Aorta (tissue), 5 donors: ENCODE results near the gene EEPD1. TPM values are rescaled to one million over a fixed set of nuclear protein-coding genes. Genes with fewer than 3 reads are reported as not detected.
"Not testable (repeated sequence)": the region's sequence is repeated elsewhere in the genome, so short reads cannot be mapped to it uniquely, and the experiment has no call there.

Experiments
- ATAC-seq: fragments of 200-7000 bp; cut with Tn5 transposase; one replicate; pipeline ENCODE4 v1.9.1; 2022; ENCODE audit warnings: moderate library complexity; ENCODE audit not compliant: low FRiP score
- DNase-seq, 2 donors: peaks; one replicate each; pipeline ENCODE4 v3.0.0-alpha.2; 2020
- H3K27ac ChIP-seq, 2 donors: one replicate each; pipeline ENCODE4 v1.5.1; 2013; ENCODE audit warnings: low read length in 2 of 2, mild to moderate bottlenecking in 2 of 2, moderate library complexity in 2 of 2, control low read depth in 1 of 2, inconsistent platforms in 1 of 2, low read depth in 1 of 2
- H3K27me3 ChIP-seq, 2 donors: one replicate each; pipeline ENCODE4 v1.6.1; 2013; ENCODE audit warnings: control low read depth in 1 of 2, low read length in 1 of 2, mild to moderate bottlenecking in 1 of 2, moderate library complexity in 1 of 2; ENCODE audit not compliant: insufficient read depth in 2 of 2, control insufficient read depth in 1 of 2
- H3K36me3 ChIP-seq, 2 donors: one replicate each; pipeline ENCODE4 v1.6.1; 2013; ENCODE audit warnings: control low read depth in 1 of 2, low read length in 1 of 2, mild to moderate bottlenecking in 1 of 2; ENCODE audit not compliant: insufficient read depth in 2 of 2, control insufficient read depth in 1 of 2
- H3K4me1 ChIP-seq, 2 donors: one replicate each; pipeline ENCODE4 v1.6.1; 2013; ENCODE audit warnings: low read length in 2 of 2, control low read depth in 1 of 2, mild to moderate bottlenecking in 1 of 2, moderate library complexity in 1 of 2; ENCODE audit not compliant: insufficient read depth in 2 of 2, control insufficient read depth in 1 of 2
- H3K4me3 ChIP-seq, 2 donors: one replicate each; pipeline ENCODE4 v1.5.1; 2013; ENCODE audit warnings: low read length in 2 of 2, control low read depth in 1 of 2, mild to moderate bottlenecking in 1 of 2
- H3K9me3 ChIP-seq: one replicate; pipeline ENCODE4 v1.6.1; 2013; ENCODE audit warnings: mild to moderate bottlenecking, low read length; ENCODE audit not compliant: control insufficient read depth
- whole genome bisulfite sequencing, 2 donors: extraction: QIAGEN DNeasy Blood & Tissue Kit; methylation state at CpG; one replicate each; pipeline ENCODE4 v1.1.7; 2013; 5-methylcytosine and 5-hydroxymethylcytosine counted together
- intact Hi-C, 2 donors: fragments of 100-400 bp; cut with DNase I; formaldehyde crosslinking; loops; one replicate each; pipeline versions ENCODE4 v1.14.2 to v1.15.0; 2022
- polyA plus RNA-seq, 2 donors: library from polyadenylated mRNA; stranded (reverse); fragments of 200-250 nt; gene quantifications; one replicate each; pipeline ENCODE4 v1.2.3, GENCODE V29; 2013
- total RNA-seq, 2 donors: library from RNA; stranded (reverse); fragmentation: NEBNext Ultra II Directional; extraction: Animal tissue kit (Norgen Biotek cat#: 25700); gene quantifications; one replicate each; pipeline ENCODE4 v1.2.1, GENCODE V29; 2021
- donor health status: healthy with polysubstance abuse.
- donor health status: Bipolar disorder and iron deficiency.
- donor health status: DM: no; HTN: no; CAD: no.
- donor health status: DM: no; HTN: no; CAD: no.
- donor health status: DM: yes; HTN: yes; CAD: no.

Gene EEPD1
- total and polyA plus RNA-seq, 4 donors, result 12.4 to 100 (median 14.9) TPM

DNA sequence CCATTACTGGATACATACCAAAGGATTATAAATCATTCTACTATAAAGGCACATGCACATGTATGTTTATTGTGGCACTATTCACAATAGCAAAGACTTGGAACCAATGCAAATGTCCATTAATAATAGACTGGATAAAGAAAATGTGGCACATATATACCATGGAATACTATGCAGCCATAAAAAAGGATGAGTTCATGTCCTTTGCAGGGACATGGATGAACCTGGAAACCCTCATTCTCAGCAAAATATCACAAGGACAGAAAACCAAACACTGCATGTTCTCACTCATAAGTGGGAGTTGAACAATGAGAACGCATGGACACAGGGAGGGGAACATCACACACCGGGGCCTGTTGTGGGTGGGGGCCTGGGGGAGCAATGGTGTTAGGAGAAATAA, 27.4 kb upstream of the EEPD1 start:
- not testable (repeated sequence) for ATAC-seq, DNase-seq, H3K4me3 ChIP-seq, H3K9me3 ChIP-seq, H3K4me1 ChIP-seq, H3K27me3 ChIP-seq, H3K36me3 ChIP-seq, H3K27ac ChIP-seq
- intact Hi-C loops, result loop anchor here in 1 of 2 donors (5.0 kb wide), 1 partner anchor 138 kb away; no protein-coding TSS in a partner anchor
- WGBS, 2 donors, result 96 to 100% methylated on average over 2 of the region's 2 CpGs

GRCh38 chr7:36127075-36127740, 25.8 kb upstream of the EEPD1 start:
- 47 to 51% methylated on average over 4 of the region's 4 CpGs for WGBS, 2 donors
- Histone ChIP-seq H3K36me3 (no peaks in the 10 kb centered on the region), H3K4me3 (no peak overlapping the region), H3K4me1 (peaks cover 0 to 8% of the 10 kb centered on the region in 2 donors), H3K27me3 (no peaks in the 10 kb centered on the region), H3K27ac (no peak overlapping the region), H3K9me3 (no peaks in the 10 kb centered on the region)
- peak; percentile 71 for ATAC-seq
- DNase-seq, result no peak
- intact Hi-C loops, result loop anchor here in 1 of 2 donors (5.0 kb wide), 1 partner anchor 140 kb away; no protein-coding TSS in a partner anchor

DNA sequence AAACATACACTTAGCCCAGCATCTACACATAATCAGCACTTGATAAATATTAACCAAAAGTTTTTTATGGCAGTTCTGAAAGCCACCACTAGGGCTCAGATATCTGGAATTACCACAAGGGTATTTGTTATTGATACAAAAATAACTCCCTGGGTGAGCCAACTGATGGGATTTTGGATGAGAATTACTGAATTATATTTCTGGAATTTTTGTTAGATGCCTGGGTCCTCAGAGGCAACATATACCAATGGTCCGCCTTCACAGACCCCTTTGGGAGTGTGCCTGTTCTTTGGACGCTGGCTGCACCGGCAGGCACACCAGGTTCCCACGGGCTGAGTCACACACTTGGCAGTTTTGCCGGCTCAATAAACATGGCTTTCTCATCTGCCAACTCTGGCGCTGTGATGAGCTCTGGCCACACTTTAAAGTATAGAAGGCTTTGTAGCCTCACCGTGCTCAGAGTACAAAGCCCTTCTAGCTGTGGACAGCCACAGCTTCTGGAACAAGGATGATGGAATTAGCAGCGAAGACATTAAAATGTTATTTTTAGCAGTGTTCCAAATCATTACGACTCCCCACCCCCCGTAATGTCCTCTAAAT, 24.5 kb upstream of the EEPD1 start:
- ATAC-seq (peak; percentile 93), DNase-seq (peak; percentile 91 to 95)
- Histone ChIP-seq H3K4me1 (peaks cover 0 to 8% of the 10 kb centered on the region in 2 donors), H3K4me3 (no peak overlapping the region), H3K27ac (peak overlapping the region in 1 of 2 donors; percentile 12), H3K9me3 (no peaks in the 10 kb centered on the region), H3K27me3 (no peaks in the 10 kb centered on the region), H3K36me3 (no peaks in the 10 kb centered on the region)
- intact Hi-C loops, result loop anchor here in 1 of 2 donors (5.0 kb wide), 1 partner anchor 141 kb away; no protein-coding TSS in a partner anchor
- 3 to 4% methylated on average over 10 of the region's 10 CpGs for WGBS, 2 donors

- H3K36me3 ChIP-seq, result no peaks in the 10 kb centered on the region
- H3K27me3 ChIP-seq, result no peaks in the 10 kb centered on the region
- peaks cover 0 to 8% of the 10 kb centered on the region in 2 donors for H3K4me1 ChIP-seq
- H3K4me3 ChIP-seq, result no peak overlapping the region
- ATAC-seq, result peak; percentile 72
- H3K9me3 ChIP-seq, result no peaks in the 10 kb centered on the region
- intact Hi-C loops, result loop anchor here in 1 of 2 donors (5.0 kb wide), 1 partner anchor 142 kb away; no protein-coding TSS in a partner anchor
- DNase-seq, result no peak
- H3K27ac ChIP-seq, result peak overlapping the region in 1 of 2 donors; percentile 5
- 31 to 48% methylated on average over 9 of the region's 9 CpGs for WGBS, 2 donors
These were observed 24.0 kb upstream of the EEPD1 start for GRCh38 chr7:36129048-36129534.

GRCh38 chr7:36130236-36130945, 22.7 kb upstream of the EEPD1 start:
- no peaks in the 10 kb centered on the region for H3K27me3 ChIP-seq
- DNase-seq (no peak), ATAC-seq (no peak)
- no peak overlapping the region for H3K4me3 ChIP-seq
- intact Hi-C loops, result no loop called here
- no peaks in the 10 kb centered on the region for H3K36me3 ChIP-seq
- H3K4me1 ChIP-seq, result peaks cover 0 to 8% of the 10 kb centered on the region in 2 donors
- no peaks in the 10 kb centered on the region for H3K9me3 ChIP-seq
- peak overlapping the region in 1 of 2 donors; percentile 60 for H3K27ac ChIP-seq
- 81 to 83% methylated on average over 7 of the region's 7 CpGs for WGBS, 2 donors

DNA sequence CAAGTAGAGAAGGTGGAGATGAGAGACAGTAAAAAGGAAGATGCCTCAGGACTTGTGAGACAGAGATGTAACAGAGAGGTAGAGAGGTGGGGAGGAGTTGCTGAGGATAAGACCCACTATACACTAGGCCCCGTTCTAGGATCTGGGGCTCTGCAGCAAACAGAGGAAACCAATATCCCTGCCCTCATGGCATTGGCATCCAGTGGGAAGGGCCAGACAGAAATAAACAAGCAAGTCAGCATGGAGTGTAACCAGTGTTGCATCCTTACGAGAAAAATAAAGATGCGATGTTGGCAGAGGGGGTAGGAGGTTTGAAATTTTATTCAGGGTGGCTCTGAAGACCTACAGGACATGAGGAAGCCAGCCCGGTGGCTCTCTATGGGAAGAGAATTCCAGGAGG, 22.0 kb upstream of the EEPD1 start:
- WGBS, 2 donors, result 42 to 48% methylated on average over 4 of the region's 4 CpGs
- H3K36me3 ChIP-seq, result no peaks in the 10 kb centered on the region
- H3K27me3 ChIP-seq, result no peaks in the 10 kb centered on the region
- peaks cover 0 to 8% of the 10 kb centered on the region in 2 donors for H3K4me1 ChIP-seq
- H3K4me3 ChIP-seq, result no peak overlapping the region
- H3K27ac ChIP-seq, result peak overlapping the region; percentile 3 to 60
- intact Hi-C loops, result no loop called here
- H3K9me3 ChIP-seq, result no peaks in the 10 kb centered on the region
- ATAC-seq, result no peak
- DNase-seq, result no peak

DNA sequence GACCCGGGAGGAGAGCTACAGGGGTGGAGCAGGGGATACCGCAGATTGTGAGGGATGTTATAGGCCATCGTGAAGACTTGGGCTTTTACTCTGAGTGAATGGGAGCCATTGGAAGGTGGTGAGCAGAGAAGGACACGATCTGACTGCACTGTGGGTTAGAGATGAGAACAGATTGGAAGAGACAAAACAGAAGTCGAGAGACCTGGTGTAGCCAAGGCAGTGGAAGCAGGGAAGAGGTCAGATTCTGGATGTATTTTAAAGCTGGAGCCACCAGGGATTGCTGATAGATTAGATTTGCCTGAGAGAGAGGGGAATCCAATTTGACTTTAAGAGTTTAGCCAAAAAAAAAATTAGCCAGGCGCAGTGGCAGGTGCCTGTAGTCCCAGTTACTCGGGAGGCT, 21.6 kb upstream of the EEPD1 start:
- intact Hi-C loops, result no loop called here
- DNase-seq, result no peak
- H3K27ac ChIP-seq, result peak overlapping the region in 1 of 2 donors; percentile 3
- ATAC-seq, result no peak
- no peaks in the 10 kb centered on the region for H3K9me3 ChIP-seq
- H3K4me3 ChIP-seq, result no peak overlapping the region
- H3K36me3 ChIP-seq, result no peaks in the 10 kb centered on the region
- H3K27me3 ChIP-seq, result no peaks in the 10 kb centered on the region
- H3K4me1 ChIP-seq, result peaks cover 0 to 8% of the 10 kb centered on the region in 2 donors
- 86 to 90% methylated on average over 7 of the region's 7 CpGs for WGBS, 2 donors

GRCh38 chr7:36132012-36132411, 21.0 kb upstream of the EEPD1 start:
- no peaks in the 10 kb centered on the region for H3K9me3 ChIP-seq
- no peak for ATAC-seq
- H3K4me3 ChIP-seq, result no peak overlapping the region
- DNase-seq, result no peak
- H3K36me3 ChIP-seq, result no peaks in the 10 kb centered on the region
- 97% methylated on average over 8 of the region's 8 CpGs for WGBS, 2 donors
- no peak overlapping the region for H3K27ac ChIP-seq
- H3K4me1 ChIP-seq, result peaks cover 0 to 8% of the 10 kb centered on the region in 2 donors
- no peaks in the 10 kb centered on the region for H3K27me3 ChIP-seq
- intact Hi-C loops, result no loop called here
